Endodermal cell (in vitro differentiated cells): ENCODE measurements around the gene F5. TPM values are rescaled to one million over a fixed set of nuclear protein-coding genes. Genes with fewer than 3 reads are reported as not detected.

Experiments
- DNase-seq: peaks from one replicate; pipeline ENCODE4 v3.0.0-alpha.2; 2017
- H3K27ac ChIP-seq: 2 replicates; pipeline ENCODE4 v1.5.1; 2013; ENCODE audit warnings: mild to moderate bottlenecking, low read depth, low read length, moderate library complexity
- H3K27me3 ChIP-seq: 2 replicates; pipeline ENCODE4 v1.6.1; 2013; ENCODE audit warnings: mild to moderate bottlenecking, low read length, moderate library complexity; ENCODE audit not compliant: insufficient read depth, control insufficient read depth, poor library complexity, severe bottlenecking
- H3K36me3 ChIP-seq: 2 replicates; pipeline ENCODE4 v1.7.0; 2013; ENCODE audit warnings: mild to moderate bottlenecking, low read length, moderate library complexity; ENCODE audit not compliant: control insufficient read depth, insufficient read depth
- H3K4me1 ChIP-seq: one replicate; pipeline ENCODE4 v1.7.0; 2013; ENCODE audit warnings: low read length; ENCODE audit not compliant: control insufficient read depth, insufficient read depth
- H3K4me3 ChIP-seq: 2 replicates; pipeline ENCODE4 v1.5.1; 2013; ENCODE audit warnings: mild to moderate bottlenecking, low read length, moderate library complexity
- H3K9ac ChIP-seq: 2 replicates; pipeline ENCODE4 v1.6.1; 2013; ENCODE audit warnings: mild to moderate bottlenecking, low read length, moderate library complexity; ENCODE audit not compliant: poor library complexity, severe bottlenecking; ENCODE audit errors: extremely low read depth
- H3K9me3 ChIP-seq: 2 replicates; pipeline ENCODE4 v1.6.1; 2013; ENCODE audit warnings: mild to moderate bottlenecking, low read length, moderate library complexity; ENCODE audit not compliant: control insufficient read depth
- H3K27ac Mint-ChIP-seq: 2 replicates; pipeline ENCODE4 v1.8.0; 2020; ENCODE audit warnings: mixed read lengths
- H3K27me3 Mint-ChIP-seq: 2 replicates; pipeline ENCODE4 v1.8.0; 2021; ENCODE audit warnings: mild to moderate bottlenecking, mixed read lengths; ENCODE audit not compliant: insufficient read depth
- H3K36me3 Mint-ChIP-seq: 2 replicates; pipeline ENCODE4 v1.8.0; 2020; ENCODE audit warnings: low read depth, mixed read lengths
- H3K4me1 Mint-ChIP-seq: 2 replicates; pipeline ENCODE4 v1.8.0; 2020; ENCODE audit warnings: mixed read lengths
- H3K4me3 Mint-ChIP-seq: 2 replicates; pipeline ENCODE4 v1.8.0; 2020; ENCODE audit warnings: mild to moderate bottlenecking, moderate library complexity, mixed read lengths
- H3K9me3 Mint-ChIP-seq: 2 replicates; pipeline ENCODE4 v1.8.0; 2020; ENCODE audit warnings: mild to moderate bottlenecking, mixed read lengths
- CTCF ChIP-seq: fragments of 200-600 bp; sonication (generic); conservative IDR thresholded peaks from 2 replicates; pipeline ENCODE4 v1.5.0; 2021; ENCODE audit warnings: antibody characterized with exemption, mild to moderate bottlenecking
- WGBS, 2 experiments: methylation state at CpG; one replicate each; pipeline versions ENCODE4 v1.1.5 to v1.1.7; 2013; ENCODE audit warnings: missing lambda C conversion rate in 2 of 2, mixed read lengths in 1 of 2; ENCODE audit not compliant: insufficient coverage in 1 of 2, insufficient read length in 1 of 2; 5-methylcytosine and 5-hydroxymethylcytosine counted together
- total RNA-seq, 2 donors: library from RNA; stranded (reverse); fragmentation: NEBNext Ultra II Directional in 1 of 2; extraction: Animal tissue kit (Norgen Biotek cat#: 25700) in 1 of 2; gene quantifications; 2 replicates in 1 of 2; 3 replicates in 1 of 2; pipeline ENCODE4 v1.2.1, GENCODE V29; 2021

F5 gene
- total RNA-seq, 2 donors from 2014 or later: 0.04 to 0.09 TPM

- H3K36me3 Mint-ChIP-seq: no peaks in the 10 kb centered on the region
- Histone ChIP-seq H3K4me1 (no peaks in the 10 kb centered on the region), H3K27ac (no peak overlapping the region), H3K4me3 (no peak overlapping the region), H3K36me3 (no peaks in the 10 kb centered on the region), H3K9me3 (no peaks in the 10 kb centered on the region), H3K27me3 (no peaks in the 10 kb centered on the region), H3K9ac (no peak overlapping the region)
- no peaks in the 10 kb centered on the region for H3K27me3 Mint-ChIP-seq
- H3K4me3 Mint-ChIP-seq: no peak overlapping the region
- H3K4me1 Mint-ChIP-seq: no peaks in the 10 kb centered on the region
- no peak for DNase-seq
- no peaks in the 10 kb centered on the region for H3K9me3 Mint-ChIP-seq
- TF ChIP-seq CTCF: no peak
- H3K27ac Mint-ChIP-seq: no peak overlapping the region
Observed at GRCh38 chr1:169515641-169516040, 70.6 kb downstream of the F5 start.

- H3K4me1 ChIP-seq: no peaks in the 10 kb centered on the region
- H3K9ac ChIP-seq: no peak overlapping the region
- H3K27me3 Mint-ChIP-seq: no peaks in the 10 kb centered on the region
- H3K27ac Mint-ChIP-seq: no peak overlapping the region
- H3K4me3 ChIP-seq: no peak overlapping the region
- no peaks in the 10 kb centered on the region for H3K36me3 Mint-ChIP-seq
- H3K9me3 ChIP-seq: no peaks in the 10 kb centered on the region
- no peaks in the 10 kb centered on the region for H3K9me3 Mint-ChIP-seq
- TF ChIP-seq CTCF: no peak
- H3K4me1 Mint-ChIP-seq: no peaks in the 10 kb centered on the region
- WGBS, 2 experiments: 80 to 82% methylated on average over 1 of the region's 2 CpGs
- DNase-seq: no peak
- H3K4me3 Mint-ChIP-seq: no peak overlapping the region
- no peaks in the 10 kb centered on the region for H3K27me3 ChIP-seq
- H3K36me3 ChIP-seq: no peaks in the 10 kb centered on the region
- H3K27ac ChIP-seq: no peak overlapping the region
Observed at GRCh38 chr1:169514566-169515270, 71.6 kb downstream of the F5 start.

- Mint-ChIP-seq H3K36me3 (no peaks in the 10 kb centered on the region), H3K9me3 (no peaks in the 10 kb centered on the region), H3K27me3 (no peaks in the 10 kb centered on the region), H3K4me1 (no peaks in the 10 kb centered on the region), H3K27ac (no peak overlapping the region), H3K4me3 (no peak overlapping the region)
- Histone ChIP-seq H3K27me3 (no peaks in the 10 kb centered on the region), H3K9ac (no peak overlapping the region), H3K9me3 (no peaks in the 10 kb centered on the region), H3K4me1 (no peaks in the 10 kb centered on the region), H3K36me3 (no peaks in the 10 kb centered on the region), H3K4me3 (no peak overlapping the region), H3K27ac (no peak overlapping the region)
- TF ChIP-seq CTCF: no peak
- DNase-seq: no peak
Observed at GRCh38 chr1:169513208-169513607, 73.1 kb downstream of the F5 start.
